Measurements from ENCODE around the gene ALK. TPM values are rescaled to one million over a fixed set of nuclear protein-coding genes. Genes with fewer than 3 reads are reported as not detected.

Gene ALK
- total RNA-seq, 3 donors from 2014 or later = 0.07 to 2.4 (median 0.09) TPM

DNA sequence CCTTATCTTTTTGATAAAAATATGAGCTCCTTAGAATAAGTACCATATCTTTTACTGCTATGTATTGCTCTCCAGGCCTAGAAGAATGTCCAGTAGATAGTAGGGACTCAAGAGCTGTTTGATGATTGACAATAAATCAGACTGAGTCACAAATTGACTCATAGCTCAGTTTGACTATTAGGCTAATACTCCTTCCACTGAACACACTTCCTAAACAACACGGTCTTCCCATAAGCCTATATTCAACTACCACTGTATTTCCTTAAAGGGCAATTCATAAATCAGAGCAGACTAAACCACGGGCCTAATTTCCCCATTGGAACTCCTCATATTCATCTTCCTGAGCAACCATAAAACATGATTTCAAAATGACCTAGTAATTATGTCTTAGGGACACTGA is 258.5 kb downstream of the ALK start:
- Histone ChIP-seq H3K36me3 (ENCODE audit: low read depth) (no peaks in the 10 kb centered on the region), H3K4me1 (ENCODE audit: low read depth) (no peaks in the 10 kb centered on the region), H3K9me3 (no peaks in the 10 kb centered on the region), H3K4me3 (no peak overlapping the region)
- ATAC-seq (no peak), DNase-seq (no peak)
- intact Hi-C loops (cut with DNase I, micrococcal nuclease) = no loop called here
- TF ChIP-seq, protein P1, sequence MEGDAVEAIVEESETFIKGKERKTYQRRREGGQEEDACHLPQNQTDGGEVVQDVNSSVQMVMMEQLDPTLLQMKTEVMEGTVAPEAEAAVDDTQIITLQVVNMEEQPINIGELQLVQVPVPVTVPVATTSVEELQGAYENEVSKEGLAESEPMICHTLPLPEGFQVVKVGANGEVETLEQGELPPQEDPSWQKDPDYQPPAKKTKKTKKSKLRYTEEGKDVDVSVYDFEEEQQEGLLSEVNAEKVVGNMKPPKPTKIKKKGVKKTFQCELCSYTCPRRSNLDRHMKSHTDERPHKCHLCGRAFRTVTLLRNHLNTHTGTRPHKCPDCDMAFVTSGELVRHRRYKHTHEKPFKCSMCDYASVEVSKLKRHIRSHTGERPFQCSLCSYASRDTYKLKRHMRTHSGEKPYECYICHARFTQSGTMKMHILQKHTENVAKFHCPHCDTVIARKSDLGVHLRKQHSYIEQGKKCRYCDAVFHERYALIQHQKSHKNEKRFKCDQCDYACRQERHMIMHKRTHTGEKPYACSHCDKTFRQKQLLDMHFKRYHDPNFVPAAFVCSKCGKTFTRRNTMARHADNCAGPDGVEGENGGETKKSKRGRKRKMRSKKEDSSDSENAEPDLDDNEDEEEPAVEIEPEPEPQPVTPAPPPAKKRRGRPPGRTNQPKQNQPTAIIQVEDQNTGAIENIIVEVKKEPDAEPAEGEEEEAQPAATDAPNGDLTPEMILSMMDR (IDR thresholded peaks at IDR 0.05) = no peak

DNA sequence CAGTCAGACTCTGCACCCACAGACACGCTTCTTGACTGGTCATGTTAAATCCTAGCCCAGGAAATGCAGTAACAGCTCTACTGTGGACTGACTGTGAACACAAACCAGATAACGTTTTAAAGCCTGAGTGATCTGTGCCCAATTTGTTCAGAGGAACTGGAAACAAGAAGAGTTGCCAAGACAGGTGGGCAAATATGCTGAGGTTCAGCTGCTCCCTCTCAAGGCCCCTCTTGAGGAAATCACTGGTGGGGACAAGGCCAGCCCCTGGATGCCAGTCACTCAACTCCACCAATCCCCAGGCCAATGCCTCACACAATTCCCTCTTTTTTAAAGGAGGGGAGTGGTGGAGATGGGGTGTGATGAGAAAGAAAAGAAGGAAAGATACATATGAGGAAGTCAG is 261.2 kb downstream of the ALK start:
- TF ChIP-seq, protein P1 (IDR thresholded peaks at IDR 0.05) = no peak
- Histone ChIP-seq H3K36me3 (ENCODE audit: low read depth) (no peaks in the 10 kb centered on the region), H3K4me1 (ENCODE audit: low read depth) (no peaks in the 10 kb centered on the region), H3K4me3 (no peak overlapping the region), H3K9me3 (no peaks in the 10 kb centered on the region)
- no peak for DNase-seq
- intact Hi-C loops (cut with DNase I, micrococcal nuclease) = no loop called here
- ATAC-seq = no peak

DNA sequence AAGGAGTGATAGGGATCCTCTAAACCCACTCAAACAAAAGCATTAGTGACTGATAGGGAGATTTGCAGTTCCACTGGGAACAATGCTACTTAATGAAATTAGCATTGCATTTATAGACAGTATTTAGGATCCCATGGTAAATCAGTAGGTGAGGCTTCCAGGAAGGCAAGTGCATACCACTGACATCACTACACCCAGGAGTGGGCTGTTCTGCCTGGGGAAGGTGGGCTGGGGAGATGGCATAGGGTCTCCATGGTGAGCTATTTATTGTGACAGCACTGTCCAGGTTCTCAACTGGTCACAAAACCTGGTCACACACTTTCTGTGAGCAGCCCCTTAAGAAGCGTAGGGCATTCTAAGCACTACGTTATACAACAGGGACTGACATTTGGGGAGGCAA is 262.2 kb downstream of the ALK start:
- DNase-seq (no peak), ATAC-seq (no peak)
- H3K4me3 ChIP-seq = no peak overlapping the region
- no peaks in the 10 kb centered on the region for H3K9me3 ChIP-seq
- no peaks in the 10 kb centered on the region for H3K4me1 ChIP-seq (ENCODE audit: low read depth)
- TF ChIP-seq, protein P1 (IDR thresholded peaks at IDR 0.05) = no peak
- intact Hi-C loops (cut with DNase I, micrococcal nuclease) = loop anchor here in 1 of 2 donors (10.0 kb wide), 1 partner anchor 1816 kb away; no protein-coding TSS in a partner anchor
- H3K36me3 ChIP-seq (ENCODE audit: low read depth) = no peaks in the 10 kb centered on the region

DNA sequence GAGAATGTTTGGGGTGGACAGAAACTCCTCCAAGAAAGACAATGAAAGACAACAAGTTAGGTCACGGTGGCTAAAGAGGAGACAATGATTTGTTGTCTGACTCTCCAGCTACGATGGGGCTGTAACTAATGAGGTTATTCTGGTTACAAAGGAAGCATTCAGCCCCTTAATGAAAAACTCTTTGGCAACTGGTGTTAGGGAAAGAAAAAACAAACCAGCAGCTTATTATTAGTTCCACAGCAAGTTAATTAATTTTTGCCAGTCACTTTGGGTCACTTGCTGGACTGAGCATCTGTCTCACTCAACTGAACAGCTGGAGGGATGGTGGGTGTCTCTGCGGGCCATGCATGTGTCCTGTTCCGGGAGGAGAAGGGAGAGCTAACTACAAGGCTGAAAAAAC is 263.7 kb downstream of the ALK start:
- TF ChIP-seq, protein P1 (IDR thresholded peaks at IDR 0.05) = no peak
- no peak overlapping the region for H3K4me3 ChIP-seq
- DNase-seq = no peak

DNA sequence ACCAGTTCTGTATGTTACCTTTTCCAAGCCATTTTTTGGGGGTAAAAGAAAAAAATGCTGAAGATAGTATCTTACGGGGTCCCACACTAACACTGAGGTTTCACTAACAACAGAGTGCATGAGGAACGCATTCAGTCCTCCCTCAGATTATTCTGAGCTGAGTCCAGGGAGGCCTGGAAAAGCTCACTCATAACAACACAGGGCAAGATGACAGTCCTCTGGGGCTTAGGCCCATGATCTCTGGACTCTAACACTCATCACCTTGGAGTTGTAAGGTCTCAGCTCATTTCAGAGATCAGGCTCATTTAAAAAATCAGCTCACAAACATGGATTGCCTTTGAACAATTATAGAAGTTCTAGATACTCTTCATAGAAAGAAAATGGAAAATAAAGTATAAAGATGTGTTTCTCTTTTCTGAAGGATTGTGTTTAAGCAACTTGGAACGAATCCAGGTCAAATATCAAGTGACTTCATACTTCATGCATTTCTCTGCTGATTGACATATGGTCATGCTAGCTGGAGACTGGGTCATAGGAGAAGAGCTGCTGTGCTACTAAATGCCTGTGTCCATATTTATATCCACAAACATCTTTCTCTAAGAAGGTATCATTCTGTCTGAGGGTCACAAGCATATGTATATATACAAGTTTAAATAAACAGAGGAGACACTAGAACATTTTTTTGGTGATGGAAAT is 265.8 kb downstream of the ALK start:
- DNase-seq = no peak
- no peaks in the 10 kb centered on the region for H3K36me3 ChIP-seq (ENCODE audit: low read depth)
- H3K9me3 ChIP-seq = no peaks in the 10 kb centered on the region
- no peak overlapping the region for H3K4me3 ChIP-seq
- H3K4me1 ChIP-seq (ENCODE audit: low read depth) = no peaks in the 10 kb centered on the region
- TF ChIP-seq, protein P1 (IDR thresholded peaks at IDR 0.05) = no peak
- ATAC-seq = no peak
- intact Hi-C loops (cut with DNase I, micrococcal nuclease) = loop anchor here in 1 of 2 donors (10.0 kb wide), 1 partner anchor 1819 kb away; no protein-coding TSS in a partner anchor

More for the DNA sequence above, 263.7 kb downstream of the ALK start:
- no peak for ATAC-seq
- Histone ChIP-seq H3K4me1 (ENCODE audit: low read depth) (no peaks in the 10 kb centered on the region), H3K36me3 (ENCODE audit: low read depth) (no peaks in the 10 kb centered on the region), H3K9me3 (no peaks in the 10 kb centered on the region)
- intact Hi-C loops (cut with DNase I, micrococcal nuclease) = loop anchor here in 1 of 2 donors (10.0 kb wide), 1 partner anchor 1817 kb away; no protein-coding TSS in a partner anchor

Measured in mucosa of descending colon (tissue), 3 donors.